ENCODE measurements around the gene TSHZ3.

Gene TSHZ3

DNA sequence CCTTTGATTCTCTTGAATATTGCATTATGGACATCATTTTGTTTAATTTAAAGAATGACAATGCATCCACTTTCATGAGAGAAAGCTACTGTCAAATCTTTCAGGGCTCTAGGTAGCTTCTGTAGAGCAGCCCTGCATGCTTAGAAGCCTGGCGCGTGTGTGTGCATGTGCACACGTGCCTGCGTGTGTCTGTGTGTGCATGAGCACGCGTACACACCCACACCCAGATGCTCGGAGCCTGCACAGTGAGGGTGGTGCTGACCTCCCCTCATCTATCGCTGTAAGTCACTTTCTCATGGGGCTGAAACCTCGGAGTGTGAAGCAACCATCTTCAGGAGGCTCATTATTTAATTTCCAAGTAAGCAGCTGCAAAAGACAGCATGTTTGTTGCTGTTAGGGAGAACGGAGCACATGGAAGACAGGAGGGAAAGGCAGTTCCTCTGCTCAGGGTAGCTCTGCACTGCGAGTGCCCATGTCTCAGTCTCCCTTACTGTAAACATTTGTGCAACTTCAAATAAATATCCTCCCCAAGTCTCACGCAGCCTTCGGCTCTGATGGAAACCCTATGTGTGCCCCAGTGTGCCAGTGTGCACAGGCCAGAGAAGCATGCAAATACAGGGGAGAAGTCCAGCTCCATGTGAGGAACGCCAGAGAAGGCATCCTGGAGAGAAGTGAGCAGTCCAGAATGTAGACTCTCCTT, 22.8 kb downstream of the TSHZ3 start:
- Histone ChIP-seq H3K27me3 (ENCODE audit: control insufficient read depth in 1 of 2, insufficient read depth in 2 of 2, low read length in 2 of 2) (no peaks in the 10 kb centered on the region), H3K36me3 (ENCODE audit: control insufficient read depth in 1 of 2, insufficient read depth in 2 of 2, low read length in 2 of 2) (no peaks in the 10 kb centered on the region), H3K4me3 (ENCODE audit: low read depth in 1 of 2, low read length in 2 of 2) (no peak overlapping the region), H3K9me3 (ENCODE audit: control insufficient read depth in 1 of 2, low read length in 2 of 2) (no peaks in the 10 kb centered on the region), H3K9ac (ENCODE audit: low read depth in 1 of 2, low read length in 2 of 2) (no peak overlapping the region), H3K27ac (ENCODE audit: low read depth, low read length) (no peak overlapping the region), H3K4me1 (ENCODE audit: control insufficient read depth in 1 of 2, insufficient read depth in 2 of 2, low read length in 2 of 2) (peaks cover 0 to 5% of the 10 kb centered on the region in 2 donors)

DNA sequence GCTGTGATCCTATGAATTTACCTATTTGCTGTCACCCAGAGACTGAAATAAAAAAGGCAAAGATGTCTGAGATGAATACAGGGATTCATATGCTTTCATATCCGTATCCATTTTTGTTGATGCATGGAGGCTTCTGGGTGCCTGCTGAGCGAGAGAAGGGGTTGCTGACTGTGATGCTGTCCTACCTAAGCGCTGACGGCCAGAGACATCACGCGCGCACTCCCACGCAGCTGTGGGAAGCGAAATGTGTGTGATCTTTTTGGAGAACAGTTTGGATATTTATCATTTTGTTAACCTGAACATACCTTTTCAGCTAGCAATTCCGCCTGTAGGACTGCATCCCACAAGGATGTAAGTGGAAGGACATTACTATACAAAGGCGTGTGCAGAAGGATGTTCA, 23.9 kb downstream of the TSHZ3 start:
- Histone ChIP-seq H3K27ac (ENCODE audit: low read depth, low read length) (no peak overlapping the region), H3K4me1 (ENCODE audit: control insufficient read depth in 1 of 2, insufficient read depth in 2 of 2, low read length in 2 of 2) (peaks cover 0 to 2% of the 10 kb centered on the region in 2 donors), H3K9ac (ENCODE audit: low read depth in 1 of 2, low read length in 2 of 2) (no peak overlapping the region), H3K9me3 (ENCODE audit: control insufficient read depth in 1 of 2, low read length in 2 of 2) (no peaks in the 10 kb centered on the region), H3K27me3 (ENCODE audit: control insufficient read depth in 1 of 2, insufficient read depth in 2 of 2, low read length in 2 of 2) (no peaks in the 10 kb centered on the region), H3K36me3 (ENCODE audit: control insufficient read depth in 1 of 2, insufficient read depth in 2 of 2, low read length in 2 of 2) (no peaks in the 10 kb centered on the region), H3K4me3 (ENCODE audit: low read depth in 1 of 2, low read length in 2 of 2) (no peak overlapping the region)

DNA sequence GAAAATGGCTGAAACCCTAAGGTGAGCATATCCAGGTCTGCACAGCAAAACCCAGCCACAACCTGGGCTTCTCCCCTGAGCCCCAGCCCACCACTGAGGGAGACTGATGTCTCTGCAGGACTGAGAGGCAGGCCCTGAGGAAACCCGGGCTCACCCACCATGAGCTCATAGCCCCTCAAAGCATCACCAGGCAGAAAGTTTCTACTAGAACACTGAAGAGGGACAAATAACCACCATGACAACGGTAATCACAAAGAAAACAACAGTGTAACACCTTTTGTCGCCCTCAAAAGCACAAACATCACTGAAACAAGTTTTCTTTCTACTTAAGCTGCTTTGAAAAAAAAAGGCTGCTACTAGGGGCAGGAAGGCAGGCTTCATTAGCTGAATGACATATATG, 29.8 kb downstream of the TSHZ3 start:
- H3K9ac ChIP-seq (ENCODE audit: low read depth in 1 of 2, low read length in 2 of 2), result no peak overlapping the region
- no peaks in the 10 kb centered on the region for H3K9me3 ChIP-seq (ENCODE audit: control insufficient read depth in 1 of 2, low read length in 2 of 2)
- no peaks in the 10 kb centered on the region for H3K27me3 ChIP-seq (ENCODE audit: control insufficient read depth in 1 of 2, insufficient read depth in 2 of 2, low read length in 2 of 2)
- no peak overlapping the region for H3K4me3 ChIP-seq (ENCODE audit: low read depth in 1 of 2, low read length in 2 of 2)
- H3K36me3 ChIP-seq (ENCODE audit: control insufficient read depth in 1 of 2, insufficient read depth in 2 of 2, low read length in 2 of 2), result no peaks in the 10 kb centered on the region
- no peak overlapping the region for H3K27ac ChIP-seq (ENCODE audit: low read depth, low read length)
- H3K4me1 ChIP-seq (ENCODE audit: control insufficient read depth in 1 of 2, insufficient read depth in 2 of 2, low read length in 2 of 2), result peaks cover 0 to 7% of the 10 kb centered on the region in 2 donors

DNA sequence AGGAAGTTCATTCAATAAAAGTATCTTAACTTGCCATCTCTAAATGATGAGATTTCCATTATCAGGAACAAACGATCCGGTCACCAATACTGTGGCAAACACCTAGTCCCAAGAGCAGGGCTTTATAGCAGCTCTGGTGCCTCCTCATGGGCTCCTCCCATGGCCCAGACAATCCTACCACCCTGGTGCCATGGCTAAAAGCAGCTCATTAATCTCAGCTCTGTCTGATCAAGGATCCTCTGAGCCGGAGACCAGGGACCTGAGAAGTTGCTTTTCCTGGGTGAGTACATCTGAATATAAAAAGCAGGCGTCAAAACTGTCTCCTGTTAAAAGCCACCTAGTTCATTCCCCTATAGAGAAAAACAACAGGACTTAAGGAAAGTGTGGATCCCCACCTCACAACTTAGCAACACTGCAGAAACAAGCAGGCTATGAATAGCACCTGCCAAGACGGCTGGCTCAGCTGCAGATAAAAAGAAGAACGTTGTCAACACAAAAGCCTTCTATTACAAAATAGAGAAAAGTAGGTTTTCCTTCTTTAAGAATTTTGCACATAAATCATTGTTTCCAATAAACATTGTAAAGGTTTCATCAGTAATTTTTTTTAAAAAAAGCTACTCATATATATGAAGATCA, 30.3 kb downstream of the TSHZ3 start:
- H3K9me3 ChIP-seq (ENCODE audit: control insufficient read depth in 1 of 2, low read length in 2 of 2), result no peaks in the 10 kb centered on the region
- H3K27ac ChIP-seq (ENCODE audit: low read depth, low read length), result no peak overlapping the region
- H3K4me1 ChIP-seq (ENCODE audit: control insufficient read depth in 1 of 2, insufficient read depth in 2 of 2, low read length in 2 of 2), result peaks cover 0 to 7% of the 10 kb centered on the region in 2 donors
- no peaks in the 10 kb centered on the region for H3K36me3 ChIP-seq (ENCODE audit: control insufficient read depth in 1 of 2, insufficient read depth in 2 of 2, low read length in 2 of 2)
- no peak overlapping the region for H3K4me3 ChIP-seq (ENCODE audit: low read depth in 1 of 2, low read length in 2 of 2)
- no peak overlapping the region for H3K9ac ChIP-seq (ENCODE audit: low read depth in 1 of 2, low read length in 2 of 2)
- H3K27me3 ChIP-seq (ENCODE audit: control insufficient read depth in 1 of 2, insufficient read depth in 2 of 2, low read length in 2 of 2), result no peaks in the 10 kb centered on the region

DNA sequence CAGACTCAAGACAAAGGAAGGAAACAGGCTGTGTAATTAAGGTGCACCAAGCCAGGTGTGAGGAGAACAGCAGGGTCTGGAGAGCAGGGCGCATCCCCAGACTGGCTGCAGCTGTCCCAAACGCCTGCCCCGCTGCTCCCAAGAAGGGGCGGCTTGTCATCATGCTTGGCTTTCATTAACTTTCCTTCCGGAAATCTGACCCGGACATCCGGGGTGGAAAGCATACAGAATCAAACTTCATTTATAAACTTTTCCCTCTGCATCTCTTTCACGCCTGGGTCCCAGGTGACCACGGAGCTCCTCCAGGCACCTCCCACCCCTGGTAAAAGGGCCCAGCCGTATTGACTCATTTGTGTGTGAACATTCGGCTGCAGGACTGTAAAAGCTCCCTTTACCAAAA, 31.7 kb downstream of the TSHZ3 start:
- Histone ChIP-seq H3K9me3 (ENCODE audit: control insufficient read depth in 1 of 2, low read length in 2 of 2) (no peaks in the 10 kb centered on the region), H3K9ac (ENCODE audit: low read depth in 1 of 2, low read length in 2 of 2) (no peak overlapping the region), H3K4me1 (ENCODE audit: control insufficient read depth in 1 of 2, insufficient read depth in 2 of 2, low read length in 2 of 2) (peaks cover 0 to 7% of the 10 kb centered on the region in 2 donors), H3K27me3 (ENCODE audit: control insufficient read depth in 1 of 2, insufficient read depth in 2 of 2, low read length in 2 of 2) (no peaks in the 10 kb centered on the region), H3K36me3 (ENCODE audit: control insufficient read depth in 1 of 2, insufficient read depth in 2 of 2, low read length in 2 of 2) (no peaks in the 10 kb centered on the region), H3K27ac (ENCODE audit: low read depth, low read length) (no peak overlapping the region), H3K4me3 (ENCODE audit: low read depth in 1 of 2, low read length in 2 of 2) (no peak overlapping the region)

GRCh38 chr19:31317093-31317492, 32.1 kb downstream of the TSHZ3 start:
- Histone ChIP-seq H3K9ac (ENCODE audit: low read depth in 1 of 2, low read length in 2 of 2) (no peak overlapping the region), H3K27me3 (ENCODE audit: control insufficient read depth in 1 of 2, insufficient read depth in 2 of 2, low read length in 2 of 2) (no peaks in the 10 kb centered on the region), H3K9me3 (ENCODE audit: control insufficient read depth in 1 of 2, low read length in 2 of 2) (no peaks in the 10 kb centered on the region), H3K27ac (ENCODE audit: low read depth, low read length) (no peak overlapping the region), H3K4me3 (ENCODE audit: low read depth in 1 of 2, low read length in 2 of 2) (no peak overlapping the region), H3K36me3 (ENCODE audit: control insufficient read depth in 1 of 2, insufficient read depth in 2 of 2, low read length in 2 of 2) (no peaks in the 10 kb centered on the region), H3K4me1 (ENCODE audit: control insufficient read depth in 1 of 2, insufficient read depth in 2 of 2, low read length in 2 of 2) (peaks cover 0 to 7% of the 10 kb centered on the region in 2 donors)

DNA sequence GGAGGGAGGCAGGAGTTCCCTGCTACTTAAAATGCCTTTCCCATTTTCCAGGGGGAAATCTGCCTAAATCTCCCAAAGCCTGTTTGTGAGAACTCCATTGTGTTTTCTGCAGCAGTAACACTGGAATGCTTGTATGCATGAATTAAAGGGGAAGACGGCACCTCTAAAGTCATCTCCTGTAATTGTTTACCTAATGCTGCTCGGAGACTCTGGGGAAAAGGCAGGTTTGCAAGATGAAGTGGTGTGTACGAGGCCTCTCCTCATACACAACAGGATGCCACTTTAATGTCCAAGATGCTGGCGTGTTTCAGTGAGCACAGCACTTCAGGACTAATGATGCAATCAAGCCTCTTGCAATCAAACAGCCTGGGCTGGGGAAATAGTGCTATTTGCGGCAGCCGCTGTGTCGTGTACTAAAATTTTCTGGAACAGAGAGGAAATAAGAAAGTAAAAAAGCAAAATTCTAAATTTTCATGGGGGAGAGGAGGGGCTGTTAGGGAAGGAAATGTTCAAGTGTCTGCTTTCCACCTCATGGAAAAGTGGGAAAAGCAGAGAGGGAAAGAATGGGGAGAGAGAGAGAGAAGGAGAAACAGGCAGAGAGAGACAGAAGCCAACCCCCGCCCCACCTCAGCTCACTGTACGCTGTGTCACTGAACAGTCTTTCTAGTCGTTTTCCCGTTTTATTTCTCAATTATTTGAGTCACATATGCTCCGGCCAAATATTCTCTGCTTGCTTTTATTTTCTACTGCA, 32.9 kb downstream of the TSHZ3 start:
- Histone ChIP-seq H3K27ac (ENCODE audit: low read depth, low read length) (peak overlapping the region; percentile 23), H3K4me1 (ENCODE audit: control insufficient read depth in 1 of 2, insufficient read depth in 2 of 2, low read length in 2 of 2) (peaks cover 0 to 7% of the 10 kb centered on the region in 2 donors), H3K27me3 (ENCODE audit: control insufficient read depth in 1 of 2, insufficient read depth in 2 of 2, low read length in 2 of 2) (no peaks in the 10 kb centered on the region), H3K36me3 (ENCODE audit: control insufficient read depth in 1 of 2, insufficient read depth in 2 of 2, low read length in 2 of 2) (no peaks in the 10 kb centered on the region), H3K9me3 (ENCODE audit: control insufficient read depth in 1 of 2, low read length in 2 of 2) (no peaks in the 10 kb centered on the region), H3K4me3 (ENCODE audit: low read depth in 1 of 2, low read length in 2 of 2) (no peak overlapping the region), H3K9ac (ENCODE audit: low read depth in 1 of 2, low read length in 2 of 2) (no peak overlapping the region)

DNA sequence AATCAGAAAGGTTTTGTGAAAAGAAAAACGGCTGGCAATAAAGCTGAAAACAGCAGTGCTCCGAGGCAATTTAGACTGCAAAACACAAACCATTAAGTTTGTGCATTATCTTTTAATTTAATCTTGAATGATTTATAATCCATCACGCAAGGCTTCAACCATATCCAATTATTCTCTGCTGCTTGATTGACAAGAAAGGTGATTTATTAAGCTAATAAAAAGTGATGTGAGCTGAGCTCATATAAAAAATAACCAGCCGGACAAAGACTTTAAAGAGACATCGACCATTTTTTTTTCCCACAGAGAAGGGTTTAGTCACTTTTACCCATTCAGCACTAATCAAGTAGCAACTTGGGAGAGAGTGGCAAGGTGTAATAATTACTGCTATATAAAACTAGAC, 33.6 kb downstream of the TSHZ3 start:
- H3K27ac ChIP-seq (ENCODE audit: low read depth, low read length), result no peak overlapping the region
- no peak overlapping the region for H3K4me3 ChIP-seq (ENCODE audit: low read depth in 1 of 2, low read length in 2 of 2)
- no peaks in the 10 kb centered on the region for H3K36me3 ChIP-seq (ENCODE audit: control insufficient read depth in 1 of 2, insufficient read depth in 2 of 2, low read length in 2 of 2)
- no peaks in the 10 kb centered on the region for H3K9me3 ChIP-seq (ENCODE audit: control insufficient read depth in 1 of 2, low read length in 2 of 2)
- H3K4me1 ChIP-seq (ENCODE audit: control insufficient read depth in 1 of 2, insufficient read depth in 2 of 2, low read length in 2 of 2), result peaks cover 0 to 7% of the 10 kb centered on the region in 2 donors
- no peak overlapping the region for H3K9ac ChIP-seq (ENCODE audit: low read depth in 1 of 2, low read length in 2 of 2)
- no peaks in the 10 kb centered on the region for H3K27me3 ChIP-seq (ENCODE audit: control insufficient read depth in 1 of 2, insufficient read depth in 2 of 2, low read length in 2 of 2)

DNA sequence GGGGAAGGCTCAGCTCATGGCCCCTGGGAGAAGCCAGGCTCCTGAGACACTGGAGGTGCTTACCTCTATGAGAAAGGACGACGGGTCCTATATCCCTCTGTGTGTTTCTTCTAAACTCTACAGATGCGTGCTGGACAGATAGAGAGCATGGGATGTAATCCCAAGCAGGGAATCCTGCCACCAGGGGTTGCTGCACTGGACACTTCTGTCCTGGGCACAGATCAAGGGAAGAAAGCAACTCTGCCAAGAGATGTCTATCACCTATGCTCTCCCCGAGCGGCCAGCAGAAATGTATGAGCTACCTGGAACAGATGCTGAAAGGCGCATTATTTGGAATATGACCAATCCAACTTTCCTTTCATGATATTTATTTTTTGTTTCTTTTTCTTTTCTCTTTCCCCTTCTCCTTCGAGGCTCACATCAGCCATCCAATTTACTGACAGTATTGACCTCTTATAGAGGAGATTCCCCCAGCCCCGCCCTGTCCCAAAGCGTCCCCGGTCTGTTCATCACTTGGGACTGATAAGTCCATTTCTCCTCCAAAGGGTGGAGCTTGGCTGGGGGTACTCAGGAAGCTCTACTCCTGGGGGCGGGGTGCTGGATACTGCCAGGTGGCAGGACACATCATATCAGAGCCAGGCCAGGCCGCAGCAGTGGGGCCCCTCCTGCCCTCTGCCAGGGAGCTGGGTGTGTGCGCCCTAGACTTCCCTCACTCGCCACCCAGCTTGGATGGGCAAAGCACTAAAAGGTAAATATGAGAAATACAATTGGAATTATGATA, 34.2 kb downstream of the TSHZ3 start:
- Histone ChIP-seq H3K27ac (ENCODE audit: low read depth, low read length) (no peak overlapping the region), H3K27me3 (ENCODE audit: control insufficient read depth in 1 of 2, insufficient read depth in 2 of 2, low read length in 2 of 2) (no peaks in the 10 kb centered on the region), H3K4me1 (ENCODE audit: control insufficient read depth in 1 of 2, insufficient read depth in 2 of 2, low read length in 2 of 2) (peaks cover 0 to 7% of the 10 kb centered on the region in 2 donors), H3K36me3 (ENCODE audit: control insufficient read depth in 1 of 2, insufficient read depth in 2 of 2, low read length in 2 of 2) (no peaks in the 10 kb centered on the region), H3K4me3 (ENCODE audit: low read depth in 1 of 2, low read length in 2 of 2) (no peak overlapping the region), H3K9ac (ENCODE audit: low read depth in 1 of 2, low read length in 2 of 2) (no peak overlapping the region), H3K9me3 (ENCODE audit: control insufficient read depth in 1 of 2, low read length in 2 of 2) (no peaks in the 10 kb centered on the region)

GRCh38 chr19:31314156-31314555, 35.1 kb downstream of the TSHZ3 start:
- no peaks in the 10 kb centered on the region for H3K9me3 ChIP-seq (ENCODE audit: control insufficient read depth in 1 of 2, low read length in 2 of 2)
- no peak overlapping the region for H3K4me3 ChIP-seq (ENCODE audit: low read depth in 1 of 2, low read length in 2 of 2)
- no peaks in the 10 kb centered on the region for H3K27me3 ChIP-seq (ENCODE audit: control insufficient read depth in 1 of 2, insufficient read depth in 2 of 2, low read length in 2 of 2)
- no peak overlapping the region for H3K27ac ChIP-seq (ENCODE audit: low read depth, low read length)
- H3K9ac ChIP-seq (ENCODE audit: low read depth in 1 of 2, low read length in 2 of 2), result no peak overlapping the region
- H3K4me1 ChIP-seq (ENCODE audit: control insufficient read depth in 1 of 2, insufficient read depth in 2 of 2, low read length in 2 of 2), result peaks cover 0 to 7% of the 10 kb centered on the region in 2 donors
- no peaks in the 10 kb centered on the region for H3K36me3 ChIP-seq (ENCODE audit: control insufficient read depth in 1 of 2, insufficient read depth in 2 of 2, low read length in 2 of 2)
